HEK293 (cell line): Measurements from ENCODE around the gene PDE4D.

ENCODE experiments used
- CTCF ChIA-PET: fragments of 350-600 bp; formaldehyde crosslinking; extraction: SDS; loops from one replicate; lab custom pipeline; 2021; ENCODE audit warnings: antibody characterized with exemption; lab: Yijun Ruan, JAX
- POLR2A ChIA-PET: fragments of 300-600 bp; formaldehyde crosslinking; extraction: SDS; loops from one replicate; lab custom pipeline; 2020; ENCODE audit warnings: antibody characterized with exemption, inconsistent platforms; lab: Yijun Ruan, JAX
- H3K27ac ChIP-seq: fragments of 200-500 bp; sonication (Bioruptor generic); 2 replicates; pipeline ENCODE4 v1.5.1; 2014; ENCODE audit warnings: low read depth, low read length, control low read depth, inconsistent platforms; ENCODE audit errors: extremely low read depth
- H3K36me3 ChIP-seq, 2 experiments: fragments of 200-500 bp in 1 of 2; sonication (Bioruptor generic) in 1 of 2; 1 replicate in 1 of 2; 2 replicates in 1 of 2; pipeline ENCODE4 v1.5.1; 2014 to 2017; ENCODE audit warnings: inconsistent platforms in 2 of 2, low read length in 2 of 2; ENCODE audit not compliant: control insufficient read depth in 2 of 2, insufficient read depth in 1 of 2
- H3K4me1 ChIP-seq: fragments of 200-500 bp; sonication (Bioruptor generic); 2 replicates; pipeline ENCODE4 v1.5.1; 2014; ENCODE audit warnings: mild to moderate bottlenecking, low read length, inconsistent platforms; ENCODE audit not compliant: control insufficient read depth, insufficient read depth
- H3K4me3 ChIP-seq: 2 replicates; pipeline ENCODE4 v1.5.1; 2011; ENCODE audit warnings: low read depth, mild to moderate bottlenecking, control low read depth, low read length, moderate library complexity
- H3K9me3 ChIP-seq: fragments of 200-500 bp; sonication (Bioruptor generic); 2 replicates; pipeline ENCODE4 v1.5.1; 2014; ENCODE audit warnings: low read depth, low read length, inconsistent platforms; ENCODE audit not compliant: control insufficient read depth, insufficient read depth
- AEBP2 ChIP-seq: fragments of 450-650 bp; formaldehyde crosslinking; IDR thresholded peaks from 2 replicates; pipeline ENCODE4 v1.5.1; 2016; ENCODE audit warnings: missing biosample characterization, missing genetic modification characterization, borderline replicate concordance
- BCL11B ChIP-seq: fragments of 450-650 bp; formaldehyde crosslinking; IDR thresholded peaks from 2 replicates; pipeline ENCODE4 v1.5.1; 2016; ENCODE audit warnings: low read depth, missing biosample characterization, missing genetic modification characterization
- BCL6B ChIP-seq: fragments of 450-650 bp; formaldehyde crosslinking; IDR thresholded peaks from 2 replicates; pipeline ENCODE4 v1.5.1; 2017; ENCODE audit warnings: missing biosample characterization, missing genetic modification characterization
- PBX3 ChIP-seq: sonication (generic); formaldehyde crosslinking; IDR thresholded peaks from 2 replicates; pipeline ENCODE4 v1.8.1; 2022; ENCODE audit warnings: mild to moderate bottlenecking, moderate library complexity, missing genetic modification reagents
- PRDM4 ChIP-seq: fragments of 450-650 bp; formaldehyde crosslinking; IDR thresholded peaks from 2 replicates; pipeline ENCODE4 v1.5.1; 2017; ENCODE audit warnings: missing biosample characterization, missing genetic modification characterization
- SETDB1 ChIP-seq: IDR thresholded peaks from one replicate; pipeline ENCODE4 v1.6.1; 2017; ENCODE audit warnings: mild to moderate bottlenecking, low read length, moderate library complexity, mixed read lengths; ENCODE audit not compliant: insufficient read length
- ZBTB17 ChIP-seq: fragments of 450-650 bp; formaldehyde crosslinking; IDR thresholded peaks from 2 replicates; pipeline ENCODE4 v1.5.1; 2016; ENCODE audit warnings: missing biosample characterization, missing genetic modification characterization
- ZBTB48 ChIP-seq: fragments of 450-650 bp; formaldehyde crosslinking; IDR thresholded peaks from 2 replicates; pipeline ENCODE4 v1.5.1; 2016; ENCODE audit warnings: missing biosample characterization, missing genetic modification characterization
- ZBTB8A ChIP-seq: fragments of 450-650 bp; formaldehyde crosslinking; IDR thresholded peaks from 2 replicates; pipeline ENCODE4 v1.5.1; 2016; ENCODE audit warnings: missing biosample characterization, missing genetic modification characterization
- ZNF292 ChIP-seq: fragments of 450-650 bp; formaldehyde crosslinking; IDR thresholded peaks from 2 replicates; pipeline ENCODE4 v1.5.1; 2016; ENCODE audit warnings: low read depth, missing biosample characterization, missing genetic modification characterization, borderline replicate concordance
- ZNF513 ChIP-seq: fragments of 450-650 bp; IDR thresholded peaks from 2 replicates; pipeline ENCODE4 v1.5.1; 2018; ENCODE audit warnings: missing biosample characterization, missing genetic modification characterization
- ZNF530 ChIP-seq: fragments of 450-650 bp; formaldehyde crosslinking; IDR thresholded peaks from 2 replicates; pipeline ENCODE4 v1.5.1; 2016; ENCODE audit warnings: low read depth, missing biosample characterization, missing genetic modification characterization
- ZNF585B ChIP-seq: fragments of 450-650 bp; formaldehyde crosslinking; IDR thresholded peaks from 2 replicates; pipeline ENCODE4 v1.5.1; 2016; ENCODE audit warnings: missing biosample characterization, missing genetic modification characterization
- ZNF639 ChIP-seq: fragments of 450-650 bp; formaldehyde crosslinking; IDR thresholded peaks from 2 replicates; pipeline ENCODE4 v1.5.1; 2016; ENCODE audit warnings: missing biosample characterization, missing genetic modification characterization
- ZNF664 ChIP-seq: fragments of 450-650 bp; formaldehyde crosslinking; IDR thresholded peaks from 2 replicates; pipeline ENCODE4 v1.5.1; 2016; ENCODE audit warnings: missing biosample characterization, missing genetic modification characterization
- ZNF670 ChIP-seq: fragments of 450-650 bp; formaldehyde crosslinking; IDR thresholded peaks from 2 replicates; pipeline ENCODE4 v1.5.1; 2016; ENCODE audit warnings: missing biosample characterization, missing genetic modification characterization, low read depth
- ZNF692 ChIP-seq: fragments of 450-650 bp; formaldehyde crosslinking; IDR thresholded peaks from 2 replicates; pipeline ENCODE4 v1.5.1; 2016; ENCODE audit warnings: missing biosample characterization, missing genetic modification characterization
- ZNF747 ChIP-seq: fragments of 450-650 bp; formaldehyde crosslinking; IDR thresholded peaks from 2 replicates; pipeline ENCODE4 v1.5.1; 2016; ENCODE audit warnings: missing biosample characterization, missing genetic modification characterization

The PDE4D gene

GRCh38 chr5:59407967-59408366 lies 485.6 kb downstream of the PDE4D start:
- Histone ChIP-seq H3K9me3 (0 out of 2 replicates have a peak, but pooled peaks cover 3% of the 10 kb centered on the region), H3K4me3 (no peak overlapping the region)
- TF ChIP-seq ZBTB17 = no peak
- no peak for TF ChIP-seq ZNF292
- no peak for TF ChIP-seq ZNF692 (tag by site-specific recombination)
- peak; percentile 94 for TF ChIP-seq ZNF585B (tag by site-specific recombination)
- TF ChIP-seq ZNF639 (tag by site-specific recombination) = no peak
- no peak for TF ChIP-seq BCL11B (tag by site-specific recombination)
- no peak for TF ChIP-seq ZBTB48 (tag by site-specific recombination)
- TF ChIP-seq AEBP2 (tag by site-specific recombination) = no peak
- no peak for TF ChIP-seq PRDM4
- TF ChIP-seq SETDB1 = peak; percentile 51
- TF ChIP-seq ZNF664 = no peak
- TF ChIP-seq ZBTB8A (tag by site-specific recombination) = no peak
- no peak for TF ChIP-seq ZNF530 (tag by site-specific recombination)
- no peak for TF ChIP-seq PBX3 (CRISPR knock-in tag)
- no peak for TF ChIP-seq ZNF747
- no peak for TF ChIP-seq ZNF513
- no peak for TF ChIP-seq ZNF670 (tag by site-specific recombination)
- TF ChIP-seq BCL6B (tag by site-specific recombination) = no peak
- TF ChIP-seq, all 188 proteins: peak for 2
- Histone ChIP-seq H3K36me3 (no peaks in the 10 kb centered on the region), H3K27ac (no peak overlapping the region), H3K4me1 (no peaks in the 10 kb centered on the region)
- POLR2A ChIA-PET = no interaction called here
- CTCF ChIA-PET = no interaction called here
